PC-9 (cell line): ENCODE results near the gene SUGCT. TPM values are rescaled to one million over a fixed set of nuclear protein-coding genes. Genes with fewer than 3 reads are reported as not detected.

ENCODE experiments used
- BruUV-seq: library from RNA; stranded (reverse); fragments of 400-500 nt; replicated peaks from 2 replicates; lab custom pipeline; 2021; lab: Mats Ljungman, UMichigan
- CTCF ChIA-PET: fragments of 300-600 bp; sonication (Branson Sonifier 250); formaldehyde crosslinking; loops from one replicate; lab custom pipeline; 2022; ENCODE audit warnings: antibody characterized with exemption; lab: Charles Lee
- POLR2A ChIA-PET: fragments of 300-600 bp; sonication (Branson Sonifier 250); formaldehyde crosslinking; loops from one replicate; lab custom pipeline; 2022; ENCODE audit warnings: antibody characterized with exemption; ENCODE audit not compliant: unreplicated experiment; lab: Charles Lee
- DNase-seq, 2 experiments: peaks; one replicate each; pipeline versions ENCODE4 v3.0.0 to v3.0.0-alpha.2; 2015 to 2022; ENCODE audit warnings: mixed read lengths in 1 of 2
- H2AFZ ChIP-seq: fragments of 200-600 bp; sonication (generic); 2 replicates; pipeline ENCODE4 v1.8.1; 2017; ENCODE audit warnings: antibody characterized with exemption
- H3F3A ChIP-seq: fragments of 200-600 bp; sonication (generic); 2 replicates; pipeline ENCODE4 v1.8.1; 2017; ENCODE audit warnings: antibody characterized with exemption, mild to moderate bottlenecking, low read depth; ENCODE audit not compliant: insufficient read depth
- H3K27ac ChIP-seq: fragments of 200-600 bp; sonication (generic); 2 replicates; pipeline ENCODE4 v1.6.1; 2016; ENCODE audit warnings: mixed run types
- H3K27me3 ChIP-seq: fragments of 200-600 bp; sonication (generic); 2 replicates; pipeline ENCODE4 v1.6.1; 2016; ENCODE audit warnings: low read depth, mixed run types; ENCODE audit not compliant: insufficient read depth
- H3K36me3 ChIP-seq: fragments of 200-600 bp; sonication (generic); 2 replicates; pipeline ENCODE4 v1.6.1; 2016; ENCODE audit warnings: low read depth, mixed run types
- H3K4me1 ChIP-seq: fragments of 200-600 bp; sonication (generic); replicated peaks from 2 replicates; pipeline ENCODE4 v1.6.1; 2016; ENCODE audit warnings: mixed run types; ENCODE audit not compliant: insufficient read depth
- H3K4me2 ChIP-seq: fragments of 200-600 bp; sonication (generic); 2 replicates; pipeline ENCODE4 v1.6.1; 2017; ENCODE audit warnings: mixed run types
- H3K4me3 ChIP-seq: fragments of 200-600 bp; sonication (generic); 2 replicates; pipeline ENCODE4 v1.6.1; 2016; ENCODE audit warnings: mixed run types
- H3K79me2 ChIP-seq: fragments of 200-600 bp; sonication (generic); 2 replicates; pipeline ENCODE4 v1.6.1; 2017; ENCODE audit warnings: low read depth, mixed run types
- H3K9me2 ChIP-seq: fragments of 200-600 bp; sonication (generic); 2 replicates; pipeline ENCODE4 v1.8.1; 2017; ENCODE audit warnings: mild to moderate bottlenecking; ENCODE audit not compliant: insufficient read depth
- H3K9me3 ChIP-seq: fragments of 200-600 bp; sonication (generic); 2 replicates; pipeline ENCODE4 v1.8.1; 2016; ENCODE audit warnings: low read depth; ENCODE audit not compliant: insufficient read depth
- H4K20me1 ChIP-seq: fragments of 200-600 bp; sonication (generic); 2 replicates; pipeline ENCODE4 v1.8.1; 2017; ENCODE audit not compliant: insufficient read depth
- CTCF ChIP-seq: fragments of 200-600 bp; sonication (generic); conservative IDR thresholded peaks from 2 replicates; pipeline ENCODE4 v1.6.1; 2017; ENCODE audit warnings: mixed run types, antibody characterized with exemption, mild to moderate bottlenecking, moderate library complexity
- EZH2 ChIP-seq: fragments of 200-600 bp; sonication (generic); IDR thresholded peaks from 2 replicates; pipeline ENCODE4 v1.8.0; 2017; ENCODE audit warnings: antibody characterized with exemption, low read depth
- intact Hi-C: fragments of 100-400 bp; cut with micrococcal nuclease; formaldehyde crosslinking; loops from one replicate; pipeline ENCODE4 v1.10.0; 2022; ENCODE audit not compliant: unreplicated experiment
- total RNA-seq: library from RNA; stranded (reverse); gene quantifications from 2 replicates; pipeline ENCODE4 v1.2.3, GENCODE V29; 2021

Gene SUGCT
- total RNA-seq, 1 experiment from 2014 or later = 3.5 TPM

- CTCF ChIA-PET = no interaction called here
- intact Hi-C loops = no loop called here
- POLR2A ChIA-PET = interaction anchor here (0.8 kb wide), 1 partner anchor 204 kb away, joined by 6 read pairs; no protein-coding TSS in a partner anchor
Observed at GRCh38 chr7:40694026-40694809, 559.4 kb downstream of the SUGCT start.

GRCh38 chr7:40694991-40695390 lies 560.2 kb downstream of the SUGCT start:
- Histone ChIP-seq H3K9me3 (no peaks in the 10 kb centered on the region), H3K27me3 (no peaks in the 10 kb centered on the region), H2AFZ (no peak overlapping the region), H3K36me3 (no peaks in the 10 kb centered on the region), H3K79me2 (no peaks in the 10 kb centered on the region), H3K4me1 (no peaks in the 10 kb centered on the region), H3K27ac (no peak overlapping the region), H3F3A (no peaks in the 10 kb centered on the region), H3K4me3 (no peak overlapping the region), H4K20me1 (no peaks in the 10 kb centered on the region), H3K9me2 (no peaks in the 10 kb centered on the region), H3K4me2 (no peak overlapping the region)
- CTCF ChIA-PET = no interaction called here
- intact Hi-C loops = no loop called here
- no peak for DNase-seq
- TF ChIP-seq CTCF (no peak), EZH2 (no peak)
- POLR2A ChIA-PET = no interaction called here
- no TSS peak for BruUV-seq

More at GRCh38 chr7:40694026-40694809, 559.4 kb downstream of the SUGCT start:
- no peak overlapping the region for H3K4me2 ChIP-seq
- no peaks in the 10 kb centered on the region for H3K9me3 ChIP-seq
- no peak for TF ChIP-seq EZH2
- no peak for TF ChIP-seq CTCF
- H3K36me3 ChIP-seq = no peaks in the 10 kb centered on the region
- no TSS peak for BruUV-seq
- H3F3A ChIP-seq = no peaks in the 10 kb centered on the region
- no peaks in the 10 kb centered on the region for H3K27me3 ChIP-seq
- no peak for DNase-seq
- H4K20me1 ChIP-seq = no peaks in the 10 kb centered on the region
- no peaks in the 10 kb centered on the region for H3K9me2 ChIP-seq
- H3K4me1 ChIP-seq = no peaks in the 10 kb centered on the region
- H3K27ac ChIP-seq = no peak overlapping the region
- no peak overlapping the region for H2AFZ ChIP-seq
- no peak overlapping the region for H3K4me3 ChIP-seq
- H3K79me2 ChIP-seq = no peaks in the 10 kb centered on the region

- Histone ChIP-seq H3F3A (no peaks in the 10 kb centered on the region), H3K9me3 (no peaks in the 10 kb centered on the region), H3K36me3 (no peaks in the 10 kb centered on the region), H3K27ac (no peak overlapping the region), H3K4me3 (no peak overlapping the region), H3K9me2 (no peaks in the 10 kb centered on the region), H3K4me2 (no peak overlapping the region), H3K27me3 (no peaks in the 10 kb centered on the region), H3K4me1 (peaks cover 8% of the 10 kb centered on the region; the same call in 1 of the 2 replicates), H3K79me2 (no peaks in the 10 kb centered on the region), H2AFZ (no peak overlapping the region), H4K20me1 (no peaks in the 10 kb centered on the region)
- intact Hi-C loops = no loop called here
- no peak for TF ChIP-seq EZH2
- TF ChIP-seq CTCF = no peak
- ChIA-PET POLR2A (no interaction called here), CTCF (no interaction called here)
- BruUV-seq = no TSS peak
- no peak for DNase-seq
Observed at GRCh38 chr7:40697653-40698052, 562.8 kb downstream of the SUGCT start.
